ENCODE results near the gene HBA1.
"Not testable (repeated sequence)": the region's sequence is repeated elsewhere in the genome, so short reads cannot be mapped to it uniquely, and the experiment has no call there.

HBA1 gene

GRCh38 chr16:176477-177382 lies at the start of gene HBA1:
Gene HBA1 (plus strand): TSS chr16:176680. CDS start chr16:176717, 37 bp downstream.
- DNase-seq = not testable (repeated sequence)

- DNase-seq = no peak
Measured at GRCh38 chr16:129075-129474, 47.4 kb upstream of the HBA1 start.

- no peak for DNase-seq
Measured at GRCh38 chr16:130533-131173, 45.8 kb upstream of the HBA1 start.

- DNase-seq = no peak
Measured at GRCh38 chr16:132120-132519, 44.4 kb upstream of the HBA1 start.

- no peak for DNase-seq
Measured at GRCh38 chr16:133716-134115, 42.8 kb upstream of the HBA1 start.

GRCh38 chr16:138049-138417 lies 38.4 kb upstream of the HBA1 start:
- DNase-seq = peak; percentile 30

- DNase-seq = no peak
Measured at GRCh38 chr16:140175-140857, 36.2 kb upstream of the HBA1 start.

- DNase-seq = no peak
Measured at GRCh38 chr16:142405-142967, 34.0 kb upstream of the HBA1 start.

- no peak for DNase-seq
Measured at GRCh38 chr16:143047-143446, 33.4 kb upstream of the HBA1 start.

- no peak for DNase-seq
Measured at GRCh38 chr16:143456-143855, 33.0 kb upstream of the HBA1 start.

- no peak for DNase-seq
Measured at GRCh38 chr16:144797-145252, 31.7 kb upstream of the HBA1 start.

GRCh38 chr16:146646-147045 lies 29.8 kb upstream of the HBA1 start:
- DNase-seq = no peak

- DNase-seq = no peak
Measured at GRCh38 chr16:149024-149660, 27.3 kb upstream of the HBA1 start.

- no peak for DNase-seq
Measured at GRCh38 chr16:152141-153128, 24.0 kb upstream of the HBA1 start, which contains the start of gene HBZ. Gene HBZ (plus strand): TSS chr16:152644. CDS start chr16:152910, 266 bp downstream.

- not testable (repeated sequence) for DNase-seq
Measured at GRCh38 chr16:153129-153521, 23.4 kb upstream of the HBA1 start.

GRCh38 chr16:153550-154216 lies 22.8 kb upstream of the HBA1 start:
- DNase-seq = not testable (repeated sequence)

- DNase-seq = no peak
Measured at GRCh38 chr16:154217-155030, 22.1 kb upstream of the HBA1 start.

GRCh38 chr16:155031-155398 lies 21.5 kb upstream of the HBA1 start:
- no peak for DNase-seq

- DNase-seq = no peak
Measured at GRCh38 chr16:159136-159849, 17.2 kb upstream of the HBA1 start.

All from stimulated activated naive CD4-positive, alpha-beta T cell treated with Interleukin-2 at 50 U/mL for 16 hours (primary cell).